ENCODE results near the gene HGD. TPM values are rescaled to one million over a fixed set of nuclear protein-coding genes. Genes with fewer than 3 reads are reported as not detected.
A peak's percentile ranks its signal among the peaks of the same experiment; 100 is the strongest.

Gene HGD
- total and polyA plus RNA-seq, 10 of the 15 experiments (the other 5 are each of a cell fraction or from before 2014, with no cell fraction given): 0.18 to 0.81 (median 0.40) TPM; not detected in 6

GRCh38 chr3:120688121-120688520 is 6.1 kb upstream of the HGD start:
- in situ Hi-C loops (cut with MboI) (no loop called here), intact Hi-C loops (cut with micrococcal nuclease; ENCODE audit: unreplicated experiment) (loop anchor here (5.0 kb wide), 2 partner anchors 91 to 94 kb away; partner anchors contain the start of gene NDUFB4)
- DNase-seq (ENCODE audit: low read depth, low spot score): peak; percentile 55
- ChIA-PET SMC1A (ENCODE audit: uncharacterized antibody, unreplicated experiment) (interaction anchor here (0.9 to 4.5 kb wide), 10 partner anchors 10 to 107 kb away, joined by 3 to 23 read pairs (median 4); partner anchors contain the start of gene NDUFB4), CTCF (interaction anchor here (1.0 to 2.4 kb wide), 5 partner anchors 10 to 129 kb away, joined by 4 to 16 read pairs (median 4); no protein-coding TSS in a partner anchor), POLR2A (interaction anchor here (1.3 to 2.9 kb wide), 3 partner anchors 10 to 92 kb away, joined by 3 to 10 read pairs (median 3); partner anchors contain the start of gene NDUFB4), RAD21 (ENCODE audit: unreplicated experiment) (interaction anchor here (0.7 to 3.3 kb wide), 8 partner anchors 10 to 129 kb away, joined by 3 to 18 read pairs (median 4); partner anchors contain the start of gene NDUFB4)
- no peak overlapping the region for H2AFZ ChIP-seq (ENCODE audit: control insufficient read depth, low read depth, low read length)
- H3K27ac ChIP-seq (ENCODE audit: control insufficient read depth, insufficient read depth): peak overlapping the region; percentile 75
- peaks cover 0 to 9% of the 10 kb centered on the region in 2 experiments; a peak in 2 of 4 replicates for H3K36me3 ChIP-seq (ENCODE audit: control insufficient read depth in 2 of 2, insufficient read depth in 2 of 2, low read length in 1 of 2)
- peak; percentile 96 for ATAC-seq
- 0 out of 2 replicates have a peak overlapping the region, but pooled peaks have one; percentile 30 for H3K4me3 ChIP-seq
- no TSS peak for BruUV-seq (replicated peaks)
- H3K79me2 ChIP-seq (ENCODE audit: control insufficient read depth, insufficient read depth, low read length): no peaks in the 10 kb centered on the region
- H3K9me3 ChIP-seq (replicated peaks; ENCODE audit: control insufficient read depth, insufficient read depth, low read length): no peaks in the 10 kb centered on the region
- peak; percentile 89 for FAIRE-seq
- no peaks in the 10 kb centered on the region for H3K27me3 ChIP-seq (replicated peaks in 1 of 2; ENCODE audit: control insufficient read depth in 2 of 2, insufficient read depth in 2 of 2, low read length in 1 of 2)
- 0 out of 2 replicates have a peak overlapping the region, but pooled peaks have one; percentile 0 for H3K4me2 ChIP-seq (ENCODE audit: control insufficient read depth, insufficient read depth)
- peaks cover 7% of the 10 kb centered on the region; the same call in 1 of the 2 replicates for H3K4me1 ChIP-seq (ENCODE audit: control insufficient read depth, insufficient read depth, low read length)
- no peak overlapping the region for H3K9ac ChIP-seq (ENCODE audit: control insufficient read depth, insufficient read depth, low read length)
- no peaks in the 10 kb centered on the region for H4K20me1 ChIP-seq (ENCODE audit: control insufficient read depth, insufficient read depth)
- TF ChIP-seq BCL3 (IDR thresholded peaks at IDR 0.05; ENCODE audit: borderline replicate concordance, insufficient read depth, low read depth, low read length, poor library complexity, severe bottlenecking): no peak
- TF ChIP-seq, protein P1, sequence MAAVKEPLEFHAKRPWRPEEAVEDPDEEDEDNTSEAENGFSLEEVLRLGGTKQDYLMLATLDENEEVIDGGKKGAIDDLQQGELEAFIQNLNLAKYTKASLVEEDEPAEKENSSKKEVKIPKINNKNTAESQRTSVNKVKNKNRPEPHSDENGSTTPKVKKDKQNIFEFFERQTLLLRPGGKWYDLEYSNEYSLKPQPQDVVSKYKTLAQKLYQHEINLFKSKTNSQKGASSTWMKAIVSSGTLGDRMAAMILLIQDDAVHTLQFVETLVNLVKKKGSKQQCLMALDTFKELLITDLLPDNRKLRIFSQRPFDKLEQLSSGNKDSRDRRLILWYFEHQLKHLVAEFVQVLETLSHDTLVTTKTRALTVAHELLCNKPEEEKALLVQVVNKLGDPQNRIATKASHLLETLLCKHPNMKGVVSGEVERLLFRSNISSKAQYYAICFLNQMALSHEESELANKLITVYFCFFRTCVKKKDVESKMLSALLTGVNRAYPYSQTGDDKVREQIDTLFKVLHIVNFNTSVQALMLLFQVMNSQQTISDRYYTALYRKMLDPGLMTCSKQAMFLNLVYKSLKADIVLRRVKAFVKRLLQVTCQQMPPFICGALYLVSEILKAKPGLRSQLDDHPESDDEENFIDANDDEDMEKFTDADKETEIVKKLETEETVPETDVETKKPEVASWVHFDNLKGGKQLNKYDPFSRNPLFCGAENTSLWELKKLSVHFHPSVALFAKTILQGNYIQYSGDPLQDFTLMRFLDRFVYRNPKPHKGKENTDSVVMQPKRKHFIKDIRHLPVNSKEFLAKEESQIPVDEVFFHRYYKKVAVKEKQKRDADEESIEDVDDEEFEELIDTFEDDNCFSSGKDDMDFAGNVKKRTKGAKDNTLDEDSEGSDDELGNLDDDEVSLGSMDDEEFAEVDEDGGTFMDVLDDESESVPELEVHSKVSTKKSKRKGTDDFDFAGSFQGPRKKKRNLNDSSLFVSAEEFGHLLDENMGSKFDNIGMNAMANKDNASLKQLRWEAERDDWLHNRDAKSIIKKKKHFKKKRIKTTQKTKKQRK (IDR thresholded peaks at IDR 0.05; ENCODE audit: low read depth, low read length): no peak
- no peak for TF ChIP-seq TAF1 (IDR thresholded peaks at IDR 0.05; ENCODE audit: borderline replicate concordance, low read depth, low read length)
- TF ChIP-seq BHLHE40 (IDR thresholded peaks at IDR 0.05; ENCODE audit: borderline replicate concordance in 1 of 2, low read depth in 2 of 2, low read length in 1 of 2): 0 out of 4 replicates have a peak, but pooled peaks of 1 of the 2 experiments have one; percentile 7
- no peak for TF ChIP-seq CREM (IDR thresholded peaks at IDR 0.05; ENCODE audit: low read depth)
- TF ChIP-seq BCLAF1 (IDR thresholded peaks at IDR 0.05): no peak
- TF ChIP-seq MEF2A (IDR thresholded peaks at IDR 0.05; ENCODE audit: insufficient read depth, low read depth, low read length): no peak
- TF ChIP-seq, protein P2, sequence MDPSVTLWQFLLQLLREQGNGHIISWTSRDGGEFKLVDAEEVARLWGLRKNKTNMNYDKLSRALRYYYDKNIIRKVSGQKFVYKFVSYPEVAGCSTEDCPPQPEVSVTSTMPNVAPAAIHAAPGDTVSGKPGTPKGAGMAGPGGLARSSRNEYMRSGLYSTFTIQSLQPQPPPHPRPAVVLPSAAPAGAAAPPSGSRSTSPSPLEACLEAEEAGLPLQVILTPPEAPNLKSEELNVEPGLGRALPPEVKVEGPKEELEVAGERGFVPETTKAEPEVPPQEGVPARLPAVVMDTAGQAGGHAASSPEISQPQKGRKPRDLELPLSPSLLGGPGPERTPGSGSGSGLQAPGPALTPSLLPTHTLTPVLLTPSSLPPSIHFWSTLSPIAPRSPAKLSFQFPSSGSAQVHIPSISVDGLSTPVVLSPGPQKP (IDR thresholded peaks at IDR 0.05; ENCODE audit: low read depth, low read length): no peak
- no peak for TF ChIP-seq BMI1 (IDR thresholded peaks at IDR 0.05; ENCODE audit: borderline replicate concordance)
- no peak for TF ChIP-seq SRF (IDR thresholded peaks at IDR 0.05; ENCODE audit: low read depth in 2 of 2, low read length in 2 of 2)
- no peak for TF ChIP-seq SMAD1 (IDR thresholded peaks at IDR 0.05; ENCODE audit: low read depth, partially characterized antibody)
- TF ChIP-seq, protein P3, sequence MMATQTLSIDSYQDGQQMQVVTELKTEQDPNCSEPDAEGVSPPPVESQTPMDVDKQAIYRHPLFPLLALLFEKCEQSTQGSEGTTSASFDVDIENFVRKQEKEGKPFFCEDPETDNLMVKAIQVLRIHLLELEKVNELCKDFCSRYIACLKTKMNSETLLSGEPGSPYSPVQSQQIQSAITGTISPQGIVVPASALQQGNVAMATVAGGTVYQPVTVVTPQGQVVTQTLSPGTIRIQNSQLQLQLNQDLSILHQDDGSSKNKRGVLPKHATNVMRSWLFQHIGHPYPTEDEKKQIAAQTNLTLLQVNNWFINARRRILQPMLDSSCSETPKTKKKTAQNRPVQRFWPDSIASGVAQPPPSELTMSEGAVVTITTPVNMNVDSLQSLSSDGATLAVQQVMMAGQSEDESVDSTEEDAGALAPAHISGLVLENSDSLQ (IDR thresholded peaks at IDR 0.05): no peak

Data from GM12878 (cell line).